ENCODE results near the gene GNAZ. TPM values are rescaled to one million over a fixed set of nuclear protein-coding genes. Genes with fewer than 3 reads are reported as not detected.
"Not testable (repeated sequence)": the region's sequence is repeated elsewhere in the genome, so short reads cannot be mapped to it uniquely, and the experiment has no call there.

GNAZ gene
- 0.48 and 0.95 TPM in 2 replicates for total RNA-seq (2022)
- Bru-seq, nascent RNA: percentile 23 among the genes with signal in this experiment
- BruChase-seq, experiment 1, labeled RNA remaining after a 2-hour chase: percentile 30 among the genes with signal in this experiment
- percentile 27 among the genes with signal in this experiment for BruChase-seq, experiment 2, labeled RNA remaining after a 6-hour chase
- long read RNA-seq: 0 reads

GRCh38 chr22:23070418-23071229, at the start of gene GNAZ:
Gene GNAZ, plus strand, starts transcription at chr22:23070519. Its CDS starts 25,177 bp downstream, at chr22:23095696.
- Mint-ChIP-seq H3K27ac (ENCODE audit: unreplicated experiment) (no peak within 1 kb of the TSS), H3K4me3 (ENCODE audit: unreplicated experiment) (peak within 1 kb of the TSS; percentile 74), H3K9me3 (ENCODE audit: unreplicated experiment) (no peaks in the 10 kb centered on the region), H3K27me3 (ENCODE audit: insufficient read depth, unreplicated experiment) (peaks cover 15% of the 10 kb centered on the region), H3K36me3 (ENCODE audit: insufficient read depth, unreplicated experiment) (no peaks in the 10 kb centered on the region), H3K4me1 (ENCODE audit: low read depth, unreplicated experiment) (peaks cover 8% of the 10 kb centered on the region)
- POLR2A ChIA-PET: no interaction called here
- CTCF ChIA-PET: interaction anchor here (0.6 to 1.8 kb wide), 3 partner anchors 30 to 111 kb away, joined by 3 to 5 read pairs (median 4); no protein-coding TSS in a partner anchor
- DNase-seq: peak; percentile 22 to 28
- Histone ChIP-seq H3K4me3 (ENCODE audit: low read depth, low read length) (peak within 1 kb of the TSS; percentile 40), H3K4me1 (peaks cover 13% of the 10 kb centered on the region), H3K9me3 (no peaks in the 10 kb centered on the region), H3K36me3 (ENCODE audit: control insufficient read depth, insufficient read depth, low read length) (no peaks in the 10 kb centered on the region), H3K27me3 (replicated peaks; ENCODE audit: control insufficient read depth, insufficient read depth, low read length) (peaks cover 4% of the 10 kb centered on the region)
- intact Hi-C loops (cut with micrococcal nuclease; ENCODE audit: unreplicated experiment): no loop called here
- TF ChIP-seq CTCF (IDR thresholded peaks at IDR 0.05; ENCODE audit: insufficient read depth in 1 of 2, low read depth in 1 of 2, low read length in 1 of 2, severe bottlenecking in 1 of 2, unreplicated experiment in 1 of 2): no peak
- BruUV-seq (replicated peaks): no TSS peak

GRCh38 chr22:23020659-23021293, 49.5 kb upstream of the GNAZ start:
- Mint-ChIP-seq H3K27ac (ENCODE audit: unreplicated experiment) (no peak overlapping the region), H3K27me3 (ENCODE audit: insufficient read depth, unreplicated experiment) (peaks cover 2% of the 10 kb centered on the region), H3K4me1 (ENCODE audit: low read depth, unreplicated experiment) (no peaks in the 10 kb centered on the region), H3K9me3 (ENCODE audit: unreplicated experiment) (no peaks in the 10 kb centered on the region), H3K4me3 (ENCODE audit: unreplicated experiment) (no peak overlapping the region), H3K36me3 (ENCODE audit: insufficient read depth, unreplicated experiment) (no peaks in the 10 kb centered on the region)
- Histone ChIP-seq H3K27me3 (replicated peaks; ENCODE audit: control insufficient read depth, insufficient read depth, low read length) (no peaks in the 10 kb centered on the region), H3K36me3 (ENCODE audit: control insufficient read depth, insufficient read depth, low read length) (no peaks in the 10 kb centered on the region), H3K4me3 (ENCODE audit: low read depth, low read length) (no peak overlapping the region), H3K4me1 (no peaks in the 10 kb centered on the region), H3K9me3 (no peaks in the 10 kb centered on the region)
- no TSS peak for BruUV-seq (replicated peaks)
- ChIA-PET POLR2A (no interaction called here), CTCF (no interaction called here)
- intact Hi-C loops (cut with micrococcal nuclease; ENCODE audit: unreplicated experiment): no loop called here
- TF ChIP-seq CTCF (IDR thresholded peaks at IDR 0.05; ENCODE audit: insufficient read depth in 1 of 2, low read depth in 1 of 2, low read length in 1 of 2, severe bottlenecking in 1 of 2, unreplicated experiment in 1 of 2): no peak
- DNase-seq: no peak

- BruUV-seq (replicated peaks); CTCF ChIA-PET; H3K4me1 ChIP-seq; H3K9me3 Mint-ChIP-seq (ENCODE audit: unreplicated experiment); H3K36me3 ChIP-seq (ENCODE audit: control insufficient read depth, insufficient read depth, low read length); H3K4me3 ChIP-seq (ENCODE audit: low read depth, low read length); H3K27me3 Mint-ChIP-seq (ENCODE audit: insufficient read depth, unreplicated experiment); H3K4me3 Mint-ChIP-seq (ENCODE audit: unreplicated experiment); intact Hi-C loops (cut with micrococcal nuclease; ENCODE audit: unreplicated experiment); H3K27me3 ChIP-seq (replicated peaks; ENCODE audit: control insufficient read depth, insufficient read depth, low read length); H3K4me1 Mint-ChIP-seq (ENCODE audit: low read depth, unreplicated experiment); H3K27ac Mint-ChIP-seq (ENCODE audit: unreplicated experiment); DNase-seq; H3K9me3 ChIP-seq; H3K36me3 Mint-ChIP-seq (ENCODE audit: insufficient read depth, unreplicated experiment); POLR2A ChIA-PET: not testable (repeated sequence)
These were observed 48.5 kb upstream of the GNAZ start for GRCh38 chr22:23021660-23022353.
